Amygdala (tissue), 56 donors: Measurements from ENCODE around the gene KIF16B.
A peak's percentile ranks its signal among the peaks of the same experiment; 100 is the strongest.

Experiments
- DNase-seq, 56 donors: peaks; one replicate each; lab custom pipeline; 2025; lab: John Stamatoyannopoulos, UW

Gene KIF16B

GRCh38 chr20:16483024-16483423, 90.2 kb downstream of the KIF16B start:
- DNase-seq: no peak

- DNase-seq: no peak
These were observed 91.3 kb downstream of the KIF16B start for GRCh38 chr20:16481977-16482376.

DNA sequence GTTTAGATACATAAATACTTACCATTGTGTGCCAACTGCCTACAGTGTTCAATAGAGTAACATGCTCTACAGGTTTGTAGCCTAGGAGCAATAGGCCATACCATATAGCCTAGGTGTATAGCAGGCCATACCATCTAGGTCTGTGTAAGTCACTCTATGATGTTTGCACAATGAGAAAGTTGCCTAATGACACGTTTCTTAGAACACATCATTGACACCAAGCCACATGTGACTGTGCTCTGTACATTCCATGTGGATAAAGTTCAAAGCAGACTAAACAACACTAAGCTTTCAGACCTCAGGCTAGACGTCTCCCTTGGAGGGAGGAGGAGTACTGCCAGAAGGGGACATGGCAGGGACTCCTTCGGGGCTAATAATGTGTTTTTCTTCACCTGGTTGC, 93.6 kb downstream of the KIF16B start:
- DNase-seq: no peak

GRCh38 chr20:16477632-16478031, 95.6 kb downstream of the KIF16B start:
- no peak for DNase-seq

DNA sequence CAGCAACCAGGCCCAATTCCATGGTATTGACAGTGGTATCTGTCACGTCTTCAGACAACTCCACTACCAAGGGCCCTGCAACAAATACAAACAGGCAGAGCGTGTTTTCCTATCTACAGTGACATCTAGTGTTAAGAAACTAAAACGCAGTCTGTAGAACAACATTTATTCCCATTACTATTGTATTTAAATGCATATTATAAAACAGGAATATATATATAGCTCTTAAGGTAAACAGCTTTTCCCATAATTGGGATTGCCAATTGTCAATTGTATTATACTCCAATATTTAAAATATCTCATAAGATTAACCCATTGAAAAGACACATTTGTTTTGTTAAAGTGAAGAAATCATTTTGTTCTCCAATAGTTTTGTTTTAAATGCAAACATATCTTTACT, 97.2 kb downstream of the KIF16B start:
- peak in 1 of 56 donors; percentile 64 for DNase-seq

GRCh38 chr20:16475225-16475624, 98.0 kb downstream of the KIF16B start:
- no peak for DNase-seq

DNA sequence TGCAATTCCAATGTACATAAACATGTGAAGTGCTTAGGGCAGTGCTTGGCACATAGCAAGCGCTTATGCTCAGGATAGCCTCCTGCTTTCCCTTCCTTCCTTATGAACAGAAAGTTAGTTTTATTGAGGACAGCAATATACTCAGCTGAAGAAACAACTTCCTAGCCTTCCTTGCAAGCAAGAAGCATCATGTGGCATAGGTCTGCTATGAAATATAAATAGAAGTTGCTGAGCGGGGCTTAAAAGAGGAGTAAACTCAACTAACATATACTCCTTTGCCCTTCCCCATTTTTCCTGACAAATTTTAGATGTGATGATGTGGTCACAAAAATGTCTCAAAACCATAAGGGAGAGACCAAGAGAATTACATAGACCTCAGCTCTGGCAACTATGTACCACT, 98.9 kb downstream of the KIF16B start:
- no peak for DNase-seq

- no peak for DNase-seq
These were observed 101.0 kb downstream of the KIF16B start for GRCh38 chr20:16472045-16472872.

DNA sequence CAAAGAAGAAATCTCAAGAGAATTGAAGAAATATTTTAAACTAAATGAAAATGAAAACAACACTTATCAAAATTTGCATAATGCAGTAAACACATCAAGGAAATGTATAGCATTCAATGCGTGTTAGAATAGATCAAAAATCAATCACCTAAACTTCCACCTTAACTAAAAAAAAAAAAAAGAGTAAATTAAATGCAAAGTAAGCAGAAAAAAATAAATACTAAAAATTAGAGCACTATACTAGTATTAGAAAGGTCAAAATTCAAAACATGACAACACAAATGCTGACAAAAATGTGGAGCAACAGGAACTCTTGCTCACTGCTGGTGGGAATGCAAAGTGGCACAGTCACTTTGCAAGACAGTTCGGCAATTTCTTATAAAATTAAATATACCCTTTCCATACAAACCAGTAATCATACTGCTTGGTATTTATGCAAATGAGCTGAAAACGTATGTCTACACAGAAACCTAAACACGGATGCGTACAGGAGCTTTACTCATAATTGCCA, 103.8 kb downstream of the KIF16B start:
- DNase-seq: no peak

- peak in 2 of 56 donors; percentile 3 to 5 for DNase-seq
These were observed 110.5 kb downstream of the KIF16B start for GRCh38 chr20:16462711-16463110.

- DNase-seq: peak in 1 of 56 donors; percentile 22
These were observed 114.1 kb downstream of the KIF16B start for GRCh38 chr20:16459019-16459700.

DNA sequence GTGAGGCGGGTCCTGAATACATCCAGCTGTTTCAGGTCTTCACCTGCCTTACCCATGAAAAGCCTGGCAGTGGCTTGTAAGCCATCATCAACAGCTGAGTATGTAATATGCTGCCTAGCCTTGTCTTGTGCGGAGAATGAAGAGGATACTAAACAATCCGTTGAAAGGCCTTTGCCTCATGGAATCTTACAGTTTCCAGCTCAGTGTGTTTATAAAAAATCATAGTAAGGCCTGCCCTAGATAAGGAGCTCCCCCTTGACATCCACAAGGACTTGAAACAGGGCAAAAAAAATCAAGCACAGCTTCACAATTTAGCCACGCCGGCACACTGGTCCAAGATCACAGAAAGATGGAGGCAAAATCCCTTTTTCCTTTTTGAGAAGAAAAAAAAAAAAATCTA, 115.7 kb downstream of the KIF16B start:
- DNase-seq: no peak

DNA sequence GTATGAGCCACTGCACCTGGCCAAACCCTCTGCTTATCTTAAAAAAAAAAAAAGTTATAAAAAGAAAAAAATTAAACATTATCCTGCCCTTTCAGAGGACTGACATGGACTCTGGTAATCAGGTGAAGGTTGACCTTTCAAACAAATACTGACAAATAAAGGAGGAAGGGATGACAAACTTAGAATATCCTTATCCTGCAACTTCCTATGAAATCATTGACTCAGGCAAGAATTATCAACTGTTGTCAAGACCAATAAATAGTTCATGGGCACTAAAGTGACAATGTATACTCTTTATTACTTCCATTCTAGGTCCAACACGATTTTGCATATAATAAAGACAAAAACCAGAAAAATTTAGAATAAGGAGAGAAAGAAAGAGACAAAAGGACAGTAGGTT, 117.9 kb downstream of the KIF16B start:
- no peak for DNase-seq

GRCh38 chr20:16451982-16452381, 121.3 kb downstream of the KIF16B start:
- DNase-seq: no peak

GRCh38 chr20:16451001-16451400, 122.2 kb downstream of the KIF16B start:
- DNase-seq: no peak

DNA sequence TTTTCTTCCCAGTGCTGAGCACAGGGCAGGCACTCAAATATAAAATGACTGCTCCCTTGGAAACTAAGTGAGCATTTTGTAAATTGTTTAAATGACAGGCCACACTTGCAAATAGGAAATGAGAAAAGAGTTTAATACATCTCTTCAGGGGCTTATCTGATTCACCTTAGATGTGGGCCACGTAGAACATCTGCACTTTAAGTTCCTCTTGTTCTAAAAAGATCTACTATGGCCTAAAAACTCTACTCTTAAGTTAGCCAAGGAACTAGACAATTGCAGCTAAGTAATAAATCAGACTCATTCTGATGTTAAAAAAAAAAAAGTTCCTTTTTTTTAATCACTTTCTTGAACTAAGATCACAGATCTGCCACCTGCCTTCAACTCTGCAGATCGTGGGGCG, 126.3 kb downstream of the KIF16B start:
- DNase-seq: no peak

DNA sequence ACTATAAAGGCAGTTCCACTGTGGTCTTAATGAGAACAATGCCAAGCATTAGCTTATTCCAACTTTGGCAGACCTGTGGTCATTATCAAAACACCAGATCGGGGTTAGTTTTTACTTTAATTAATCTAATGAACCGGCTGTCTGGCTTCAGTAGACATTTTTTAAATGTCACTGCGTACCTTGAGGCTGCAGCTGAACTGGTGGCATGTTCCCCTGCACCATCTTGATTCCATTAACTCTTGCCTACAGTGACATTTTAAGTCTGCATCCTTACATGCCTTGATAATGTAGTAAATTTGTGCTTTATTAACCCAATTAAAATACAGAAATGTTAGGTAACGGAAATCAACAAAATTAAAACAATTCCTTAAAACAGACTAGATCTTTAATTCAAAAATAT, 127.0 kb downstream of the KIF16B start:
- no peak for DNase-seq

DNA sequence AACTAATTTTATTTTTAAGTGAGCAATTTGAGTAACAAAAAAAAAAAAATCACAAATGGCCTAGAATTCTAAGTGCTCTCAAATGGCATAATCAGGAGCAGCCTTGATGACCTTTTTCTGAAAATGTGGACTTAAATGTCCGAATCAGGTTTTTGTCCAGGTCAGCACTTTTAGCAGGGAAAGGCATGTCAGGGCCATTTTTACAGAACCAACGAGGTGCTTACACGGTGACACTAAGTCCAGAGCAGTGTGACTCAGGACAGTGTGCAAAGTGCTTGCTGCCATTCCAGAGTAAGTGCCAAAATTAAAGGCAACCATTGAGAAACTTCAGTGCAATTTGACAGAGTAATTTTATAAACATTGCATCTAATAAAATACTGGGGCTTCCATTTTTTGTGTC, 127.8 kb downstream of the KIF16B start:
- no peak for DNase-seq

- DNase-seq: no peak
These were observed 129.0 kb downstream of the KIF16B start for GRCh38 chr20:16444057-16444777.

GRCh38 chr20:16441546-16442164, 131.6 kb downstream of the KIF16B start:
- DNase-seq: no peak

DNA sequence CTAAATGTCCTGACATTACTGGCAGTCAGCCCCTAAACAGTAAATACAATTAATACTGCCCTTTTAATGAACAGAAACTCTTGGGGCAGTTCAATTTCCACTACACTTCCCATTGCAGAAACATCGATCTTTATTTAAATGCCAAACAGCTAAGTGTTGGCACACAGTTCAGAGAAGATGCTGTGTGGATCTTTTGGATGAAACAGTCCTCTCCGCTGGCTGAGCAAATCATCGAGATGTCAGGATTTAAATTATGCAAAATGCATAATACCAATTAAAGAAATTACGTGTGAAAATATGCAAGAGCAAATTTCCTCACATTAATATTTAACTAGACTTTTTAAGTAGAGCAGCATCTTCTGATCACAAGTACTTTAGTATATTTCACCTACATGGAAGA, 132.6 kb downstream of the KIF16B start:
- DNase-seq: no peak
